Loucy (cell line): ENCODE data around the gene TASOR2.

Experiments
- EZH2phosphoT487 ChIP-seq: fragments of 200-600 bp; IDR thresholded peaks from 2 replicates; pipeline ENCODE4 v1.6.1; 2018; ENCODE audit warnings: antibody characterized with exemption, mild to moderate bottlenecking, moderate library complexity, borderline replicate concordance
- TF ChIP-seq, protein P1 (sequence below): fragments of 200-600 bp; sonication (generic); conservative IDR thresholded peaks from 2 replicates; pipeline ENCODE4 v1.5.1; 2014; ENCODE audit warnings: mild to moderate bottlenecking, antibody characterized with exemption, low read length

DNA sequence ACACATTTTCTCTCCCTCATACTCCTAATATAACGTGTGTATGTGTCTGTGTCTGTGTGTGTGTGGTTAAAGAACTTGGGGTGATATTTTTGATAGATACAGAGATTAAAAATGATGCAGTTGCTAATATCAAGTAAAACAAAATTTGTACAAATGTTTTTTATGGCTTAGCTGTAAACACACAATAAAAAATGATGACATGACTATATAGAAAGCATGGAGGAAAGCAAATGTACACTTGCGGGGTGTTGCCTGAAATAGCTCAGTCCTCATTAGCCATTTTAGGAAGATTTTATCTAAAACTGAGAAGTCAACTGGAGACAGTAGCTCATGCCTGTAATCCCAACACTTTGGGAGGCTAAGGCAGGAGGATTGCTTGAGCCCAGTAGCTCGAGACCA lies 5.6 kb upstream of the TASOR2 start:
- TF ChIP-seq, protein P1, sequence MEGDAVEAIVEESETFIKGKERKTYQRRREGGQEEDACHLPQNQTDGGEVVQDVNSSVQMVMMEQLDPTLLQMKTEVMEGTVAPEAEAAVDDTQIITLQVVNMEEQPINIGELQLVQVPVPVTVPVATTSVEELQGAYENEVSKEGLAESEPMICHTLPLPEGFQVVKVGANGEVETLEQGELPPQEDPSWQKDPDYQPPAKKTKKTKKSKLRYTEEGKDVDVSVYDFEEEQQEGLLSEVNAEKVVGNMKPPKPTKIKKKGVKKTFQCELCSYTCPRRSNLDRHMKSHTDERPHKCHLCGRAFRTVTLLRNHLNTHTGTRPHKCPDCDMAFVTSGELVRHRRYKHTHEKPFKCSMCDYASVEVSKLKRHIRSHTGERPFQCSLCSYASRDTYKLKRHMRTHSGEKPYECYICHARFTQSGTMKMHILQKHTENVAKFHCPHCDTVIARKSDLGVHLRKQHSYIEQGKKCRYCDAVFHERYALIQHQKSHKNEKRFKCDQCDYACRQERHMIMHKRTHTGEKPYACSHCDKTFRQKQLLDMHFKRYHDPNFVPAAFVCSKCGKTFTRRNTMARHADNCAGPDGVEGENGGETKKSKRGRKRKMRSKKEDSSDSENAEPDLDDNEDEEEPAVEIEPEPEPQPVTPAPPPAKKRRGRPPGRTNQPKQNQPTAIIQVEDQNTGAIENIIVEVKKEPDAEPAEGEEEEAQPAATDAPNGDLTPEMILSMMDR: no peak
- TF ChIP-seq EZH2phosphoT487: no peak
